NCI-H1436 (cell line): ENCODE measurements around the gene CPED1.

Experiments
- DNase-seq: peaks from one replicate; lab custom pipeline; 2025; lab: John Stamatoyannopoulos, UW

The CPED1 gene

GRCh38 chr7:121151774-121152221, 163.3 kb downstream of the CPED1 start:
- DNase-seq, result no peak

GRCh38 chr7:121153411-121153810, 164.9 kb downstream of the CPED1 start:
- DNase-seq, result no peak

- DNase-seq, result no peak
Measured at GRCh38 chr7:121153995-121154394, 165.5 kb downstream of the CPED1 start.

- DNase-seq, result no peak
Measured at GRCh38 chr7:121156825-121157224, 168.3 kb downstream of the CPED1 start.

- DNase-seq, result no peak
Measured at GRCh38 chr7:121157341-121157751, 168.8 kb downstream of the CPED1 start.

- no peak for DNase-seq
Measured at GRCh38 chr7:121157885-121158590, 169.5 kb downstream of the CPED1 start.

- DNase-seq, result no peak
Measured at GRCh38 chr7:121158665-121159064, 170.2 kb downstream of the CPED1 start.

GRCh38 chr7:121159553-121159952, 171.0 kb downstream of the CPED1 start:
- DNase-seq, result no peak

GRCh38 chr7:121160150-121161008, 171.9 kb downstream of the CPED1 start:
- DNase-seq, result no peak

- DNase-seq, result no peak
Measured at GRCh38 chr7:121163699-121164098, 175.2 kb downstream of the CPED1 start.

- no peak for DNase-seq
Measured at GRCh38 chr7:121164247-121164646, 175.7 kb downstream of the CPED1 start.

- DNase-seq, result no peak
Measured at GRCh38 chr7:121166916-121167315, 178.4 kb downstream of the CPED1 start.

- no peak for DNase-seq
Measured at GRCh38 chr7:121167971-121168370, 179.5 kb downstream of the CPED1 start.

GRCh38 chr7:121169469-121169868, 181.0 kb downstream of the CPED1 start:
- DNase-seq, result no peak

- no peak for DNase-seq
Measured at GRCh38 chr7:121172484-121172883, 184.0 kb downstream of the CPED1 start.

GRCh38 chr7:121175826-121176225, 187.3 kb downstream of the CPED1 start:
- no peak for DNase-seq

- DNase-seq, result no peak
Measured at GRCh38 chr7:121178452-121178851, 189.9 kb downstream of the CPED1 start.

- no peak for DNase-seq
Measured at GRCh38 chr7:121178869-121179497, 190.5 kb downstream of the CPED1 start.

GRCh38 chr7:121180436-121181063, 192.0 kb downstream of the CPED1 start:
- DNase-seq, result no peak

GRCh38 chr7:121181357-121181756, 192.8 kb downstream of the CPED1 start:
- DNase-seq, result no peak

GRCh38 chr7:121182281-121182680, 193.8 kb downstream of the CPED1 start:
- no peak for DNase-seq

GRCh38 chr7:121182902-121183301, 194.4 kb downstream of the CPED1 start:
- no peak for DNase-seq
